Placental epithelial cell (primary cell): ENCODE measurements around the gene TMSB15C. TPM values are rescaled to one million over a fixed set of nuclear protein-coding genes. Genes with fewer than 3 reads are reported as not detected.

ENCODE experiments used
- total RNA-seq: library from RNA; depleted of rRNA; stranded (reverse); fragments of >200 nt; gene quantifications from 2 replicates; pipeline ENCODE4 v1.2.3, GENCODE V29; 2012

The TMSB15C gene
- 2.8 and 7.9 TPM in 2 replicates for total RNA-seq

GRCh38 chrX:104075778-104076445 lies at the start of gene TMSB15C:
Gene TMSB15C, minus strand, starts transcription at chrX:104076236.

GRCh38 chrX:104112326-104112951 lies 36.4 kb upstream of the TMSB15C start, which contains the start of gene ZCCHC18:
Gene ZCCHC18, plus strand, starts transcription at chrX:104112523. Its CDS starts 1,589 bp downstream, at chrX:104114112.

GRCh38 chrX:104039689-104040505 lies 36.1 kb downstream of the TMSB15C start, which contains the start of gene H2BW2:
Gene H2BW2, plus strand, starts transcription at chrX:104039956. Its CDS starts 39 bp downstream, at chrX:104039995.

Other genes with a start within 250 kb of the TMSB15C start
- gene RAB9B, start 244.0 kb downstream of the TMSB15C start, total RNA-seq, result 0.39 and 0.54 TPM in 2 replicates
- 7.9 and 9.3 TPM in 2 replicates for gene TMSB15B, start 113.6 kb downstream of the TMSB15C start, total RNA-seq
- not detected in 2 replicates for gene H2BW1, start 62.5 kb downstream of the TMSB15C start, total RNA-seq
- gene H2BW2, start 36.3 kb downstream of the TMSB15C start, total RNA-seq, result not detected in 2 replicates
- not detected in 2 replicates for gene ZCCHC18, start 36.3 kb upstream of the TMSB15C start, total RNA-seq
- 5.3 and 11.0 TPM in 2 replicates for gene SLC25A53, start 80.8 kb upstream of the TMSB15C start, total RNA-seq
- 18.1 and 28.2 TPM in 2 replicates for gene FAM199X, start 90.2 kb upstream of the TMSB15C start, total RNA-seq
- gene ESX1, start 178.7 kb upstream of the TMSB15C start, total RNA-seq, result not detected in 2 replicates